Endodermal cell (in vitro differentiated cells): Measurements from ENCODE around the gene BTBD9. TPM values are rescaled to one million over a fixed set of nuclear protein-coding genes. Genes with fewer than 3 reads are reported as not detected.

Experiments
- DNase-seq: peaks from one replicate; pipeline ENCODE4 v3.0.0-alpha.2; 2017
- H3K27ac ChIP-seq: 2 replicates; pipeline ENCODE4 v1.5.1; 2013; ENCODE audit warnings: mild to moderate bottlenecking, low read depth, low read length, moderate library complexity
- H3K27me3 ChIP-seq: 2 replicates; pipeline ENCODE4 v1.6.1; 2013; ENCODE audit warnings: mild to moderate bottlenecking, low read length, moderate library complexity; ENCODE audit not compliant: insufficient read depth, control insufficient read depth, poor library complexity, severe bottlenecking
- H3K36me3 ChIP-seq: 2 replicates; pipeline ENCODE4 v1.7.0; 2013; ENCODE audit warnings: mild to moderate bottlenecking, low read length, moderate library complexity; ENCODE audit not compliant: control insufficient read depth, insufficient read depth
- H3K4me1 ChIP-seq: one replicate; pipeline ENCODE4 v1.7.0; 2013; ENCODE audit warnings: low read length; ENCODE audit not compliant: control insufficient read depth, insufficient read depth
- H3K4me3 ChIP-seq: 2 replicates; pipeline ENCODE4 v1.5.1; 2013; ENCODE audit warnings: mild to moderate bottlenecking, low read length, moderate library complexity
- H3K9ac ChIP-seq: 2 replicates; pipeline ENCODE4 v1.6.1; 2013; ENCODE audit warnings: mild to moderate bottlenecking, low read length, moderate library complexity; ENCODE audit not compliant: poor library complexity, severe bottlenecking; ENCODE audit errors: extremely low read depth
- H3K9me3 ChIP-seq: 2 replicates; pipeline ENCODE4 v1.6.1; 2013; ENCODE audit warnings: mild to moderate bottlenecking, low read length, moderate library complexity; ENCODE audit not compliant: control insufficient read depth
- H3K27ac Mint-ChIP-seq: 2 replicates; pipeline ENCODE4 v1.8.0; 2020; ENCODE audit warnings: mixed read lengths
- H3K27me3 Mint-ChIP-seq: 2 replicates; pipeline ENCODE4 v1.8.0; 2021; ENCODE audit warnings: mild to moderate bottlenecking, mixed read lengths; ENCODE audit not compliant: insufficient read depth
- H3K36me3 Mint-ChIP-seq: 2 replicates; pipeline ENCODE4 v1.8.0; 2020; ENCODE audit warnings: low read depth, mixed read lengths
- H3K4me1 Mint-ChIP-seq: 2 replicates; pipeline ENCODE4 v1.8.0; 2020; ENCODE audit warnings: mixed read lengths
- H3K4me3 Mint-ChIP-seq: 2 replicates; pipeline ENCODE4 v1.8.0; 2020; ENCODE audit warnings: mild to moderate bottlenecking, moderate library complexity, mixed read lengths
- H3K9me3 Mint-ChIP-seq: 2 replicates; pipeline ENCODE4 v1.8.0; 2020; ENCODE audit warnings: mild to moderate bottlenecking, mixed read lengths
- CTCF ChIP-seq: fragments of 200-600 bp; sonication (generic); conservative IDR thresholded peaks from 2 replicates; pipeline ENCODE4 v1.5.0; 2021; ENCODE audit warnings: antibody characterized with exemption, mild to moderate bottlenecking
- WGBS, 2 experiments: methylation state at CpG; one replicate each; pipeline versions ENCODE4 v1.1.5 to v1.1.7; 2013; ENCODE audit warnings: missing lambda C conversion rate in 2 of 2, mixed read lengths in 1 of 2; ENCODE audit not compliant: insufficient coverage in 1 of 2, insufficient read length in 1 of 2; 5-methylcytosine and 5-hydroxymethylcytosine counted together
- total RNA-seq, 2 donors: library from RNA; stranded (reverse); fragmentation: NEBNext Ultra II Directional in 1 of 2; extraction: Animal tissue kit (Norgen Biotek cat#: 25700) in 1 of 2; gene quantifications; 2 replicates in 1 of 2; 3 replicates in 1 of 2; pipeline ENCODE4 v1.2.1, GENCODE V29; 2021

The BTBD9 gene
- total RNA-seq, 2 donors from 2014 or later = 7.6 to 12.3 TPM

DNA sequence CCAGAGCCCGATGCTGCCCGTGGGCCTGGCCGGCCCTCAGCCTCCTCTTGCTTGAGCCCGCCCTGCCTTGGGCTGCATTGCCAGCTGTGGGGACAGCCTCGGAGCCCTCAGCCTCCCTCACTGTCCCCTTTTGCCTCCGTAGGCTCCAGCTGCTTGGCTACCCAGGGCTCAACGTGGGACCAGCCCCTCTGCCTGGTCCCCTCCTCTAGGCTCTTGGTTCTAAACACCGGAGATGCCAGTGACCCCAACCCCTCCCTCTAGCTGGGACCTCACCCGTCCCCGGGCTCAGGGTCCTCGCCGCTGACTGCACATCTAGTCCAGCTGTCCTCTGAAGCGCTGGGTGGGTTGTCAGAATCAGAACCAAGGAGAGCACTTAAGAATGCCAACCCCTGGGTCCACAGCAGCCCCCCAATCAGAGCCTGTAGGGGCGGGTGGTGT, 475.0 kb downstream of the BTBD9 start:
- H3K4me1 ChIP-seq = no peaks in the 10 kb centered on the region
- Mint-ChIP-seq H3K9me3 (no peaks in the 10 kb centered on the region), H3K4me3 (no peak overlapping the region), H3K27me3 (no peaks in the 10 kb centered on the region), H3K4me1 (peaks cover 14% of the 10 kb centered on the region), H3K27ac (no peak overlapping the region), H3K36me3 (peaks cover 20% of the 10 kb centered on the region)
- no peak overlapping the region for H3K4me3 ChIP-seq
- whole genome bisulfite sequencing, 2 experiments = 94 to 100% methylated on average over 9 to 14 of the region's 14 CpGs
- H3K27ac ChIP-seq = no peak overlapping the region
- H3K9ac ChIP-seq = no peak overlapping the region
- no peaks in the 10 kb centered on the region for H3K36me3 ChIP-seq
- DNase-seq = no peak
- no peaks in the 10 kb centered on the region for H3K9me3 ChIP-seq
- TF ChIP-seq CTCF = no peak
- H3K27me3 ChIP-seq = no peaks in the 10 kb centered on the region

DNA sequence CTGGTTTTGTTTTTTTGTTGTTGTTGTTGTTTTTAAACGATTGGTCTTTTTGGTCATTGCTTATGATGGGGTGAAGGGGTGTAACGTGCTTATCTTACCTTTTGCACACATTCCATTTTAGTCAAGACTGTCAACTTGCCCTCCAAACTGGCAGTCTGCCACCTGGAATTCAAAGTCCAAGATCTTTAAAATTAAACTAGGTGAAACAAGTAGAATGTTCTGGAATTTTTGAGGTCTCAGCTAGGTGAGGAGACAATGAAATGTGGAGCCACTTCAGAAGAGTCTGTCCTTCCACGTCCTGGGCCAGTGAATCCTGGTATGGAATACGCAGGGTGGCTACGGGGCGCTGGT, 475.6 kb downstream of the BTBD9 start:
- H3K36me3 Mint-ChIP-seq = peaks cover 22% of the 10 kb centered on the region
- TF ChIP-seq CTCF = no peak
- Histone ChIP-seq H3K4me1 (no peaks in the 10 kb centered on the region), H3K36me3 (no peaks in the 10 kb centered on the region), H3K9ac (no peak overlapping the region), H3K27ac (no peak overlapping the region), H3K9me3 (no peaks in the 10 kb centered on the region), H3K27me3 (no peaks in the 10 kb centered on the region), H3K4me3 (no peak overlapping the region)
- no peaks in the 10 kb centered on the region for H3K27me3 Mint-ChIP-seq
- peaks cover 13% of the 10 kb centered on the region for H3K4me1 Mint-ChIP-seq
- no peak overlapping the region for H3K4me3 Mint-ChIP-seq
- 95 to 99% methylated on average over 4 to 5 of the region's 6 CpGs for WGBS, 2 experiments
- DNase-seq = no peak
- H3K27ac Mint-ChIP-seq = no peak overlapping the region
- H3K9me3 Mint-ChIP-seq = no peaks in the 10 kb centered on the region

DNA sequence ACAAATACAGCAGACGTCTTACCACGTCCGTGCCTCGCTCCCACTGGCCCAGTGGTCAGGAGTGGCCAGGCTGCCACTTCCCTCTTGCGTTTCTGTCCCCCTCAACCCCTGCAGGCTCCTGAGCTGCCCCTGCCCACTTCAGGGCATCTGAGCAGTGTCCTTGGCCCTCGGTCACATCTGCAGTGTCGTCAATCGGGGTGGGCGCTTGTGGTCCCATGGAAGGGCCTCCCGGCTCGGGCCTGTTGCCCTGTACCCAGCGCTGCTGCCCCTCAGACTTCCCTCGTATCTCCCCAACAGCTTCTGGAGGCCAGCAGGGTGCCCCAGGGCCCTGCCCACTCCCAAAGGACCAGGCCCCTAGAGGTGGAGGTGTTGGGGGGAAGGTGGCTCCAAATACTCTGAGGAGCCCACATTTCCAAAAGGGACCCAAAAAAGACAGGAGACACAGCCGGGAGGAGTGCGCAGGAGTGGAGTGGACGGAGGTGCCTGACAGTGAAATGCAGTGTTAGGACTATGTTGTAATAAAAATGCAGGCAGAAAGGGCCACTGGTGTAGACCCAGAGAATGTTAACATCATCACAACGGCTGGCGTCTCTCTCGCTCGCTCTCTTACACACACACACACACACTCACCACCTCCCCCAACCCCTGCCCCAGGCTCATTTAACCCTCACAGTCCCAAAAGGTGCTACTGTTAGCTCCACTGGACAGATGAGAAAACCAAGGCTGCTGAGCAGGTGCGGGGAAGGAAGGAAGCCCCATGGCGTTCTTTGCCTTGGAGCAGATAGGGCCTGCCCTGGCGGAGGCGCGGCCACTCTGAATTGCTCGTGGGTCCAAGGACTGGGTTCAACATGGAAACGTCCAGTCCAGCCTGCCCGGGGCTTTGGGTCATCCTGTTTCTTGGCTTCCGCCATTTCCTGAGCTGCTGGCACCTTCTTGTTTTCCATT, 476.3 kb downstream of the BTBD9 start:
- Histone ChIP-seq H3K9me3 (no peaks in the 10 kb centered on the region), H3K4me3 (no peak overlapping the region), H3K27ac (no peak overlapping the region), H3K4me1 (no peaks in the 10 kb centered on the region), H3K9ac (no peak overlapping the region), H3K36me3 (no peaks in the 10 kb centered on the region), H3K27me3 (no peaks in the 10 kb centered on the region)
- Mint-ChIP-seq H3K9me3 (no peaks in the 10 kb centered on the region), H3K4me3 (no peak overlapping the region), H3K36me3 (peaks cover 22% of the 10 kb centered on the region), H3K4me1 (peaks cover 13% of the 10 kb centered on the region), H3K27ac (no peak overlapping the region), H3K27me3 (no peaks in the 10 kb centered on the region)
- DNase-seq = no peak
- 95 to 96% methylated on average over 8 to 29 of the region's 29 CpGs for WGBS, 2 experiments
- TF ChIP-seq CTCF = no peak
